T-cell (primary cell): ENCODE data around the gene MOGAT1. TPM values are rescaled to one million over a fixed set of nuclear protein-coding genes. Genes with fewer than 3 reads are reported as not detected.
A peak's percentile ranks its signal among the peaks of the same experiment; 100 is the strongest.

ENCODE experiments used
- ATAC-seq, 4 experiments: fragments of 200-7000 bp in 3 of 4; fragments of 150-1000 bp in 1 of 4; cut with Tn5 transposase; replicated peaks in 1 of 4; 1 replicate in 3 of 4; 2 replicates in 1 of 4; pipeline ENCODE4 v1.10.0; 2021; ENCODE audit warnings: moderate library complexity in 3 of 4, mild to moderate bottlenecking in 2 of 4, moderate number of reproducible peaks in 1 of 4
- CTCF ChIA-PET, 2 donors: fragments of 300-600 bp; sonication (Branson Sonifier 250); formaldehyde crosslinking; loops; one replicate each; lab custom pipeline; 2022; ENCODE audit warnings: antibody characterized with exemption in 2 of 2; lab: Charles Lee
- POLR2A ChIA-PET, 2 donors: fragments of 300-600 bp; sonication (Branson Sonifier 250); formaldehyde crosslinking; loops; one replicate each; lab custom pipeline; 2022; ENCODE audit warnings: antibody characterized with exemption in 2 of 2; lab: Charles Lee
- DNase-seq, 35 experiments: peaks; one replicate each; pipeline versions ENCODE4 v3.0.0 to v3.0.0-alpha.2; 2013 to 2023
- H3K27ac ChIP-seq: one replicate; pipeline ENCODE4 v1.5.1; 2013; ENCODE audit warnings: low read length
- H3K27me3 ChIP-seq, 2 experiments: replicated peaks in 1 of 2; 1 replicate in 1 of 2; 2 replicates in 1 of 2; pipeline versions ENCODE4 v1.6.1 to v1.7.0; 2013; ENCODE audit warnings: low read length in 1 of 2, mixed read lengths in 1 of 2; ENCODE audit not compliant: control insufficient read depth in 2 of 2, insufficient read depth in 2 of 2; ENCODE audit errors: extremely low read depth in 1 of 2
- H3K36me3 ChIP-seq, 2 donors: 1 replicate in 1 of 2; 2 replicates in 1 of 2; pipeline versions ENCODE4 v1.6.1 to v1.7.0; 2013; ENCODE audit warnings: low read length in 1 of 2; ENCODE audit not compliant: control insufficient read depth in 2 of 2, insufficient read depth in 1 of 2; ENCODE audit errors: extremely low read depth in 1 of 2
- H3K4me1 ChIP-seq, 2 experiments: 1 replicate in 1 of 2; 2 replicates in 1 of 2; pipeline versions ENCODE4 v1.6.1 to v1.7.0; 2013; ENCODE audit warnings: low read length in 2 of 2, mixed read lengths in 1 of 2; ENCODE audit not compliant: insufficient read depth in 2 of 2, control insufficient read depth in 1 of 2; ENCODE audit errors: extremely low read depth in 1 of 2
- H3K4me3 ChIP-seq, 2 donors: 1 replicate in 1 of 2; 2 replicates in 1 of 2; pipeline versions ENCODE4 v1.5.1 to v1.7.0; 2013; ENCODE audit warnings: mild to moderate bottlenecking in 2 of 2, low read length in 1 of 2, moderate library complexity in 1 of 2; ENCODE audit not compliant: control insufficient read depth in 1 of 2; ENCODE audit errors: extremely low read depth in 1 of 2
- H3K9me3 ChIP-seq: 2 replicates; pipeline ENCODE4 v1.7.0; 2013
- H3K27ac Mint-ChIP-seq, 2 donors: one replicate each; pipeline ENCODE4 v1.8.0; 2020 to 2021; ENCODE audit warnings: mild to moderate bottlenecking in 2 of 2, mixed read lengths in 2 of 2
- H3K27me3 Mint-ChIP-seq, 2 donors: one replicate each; pipeline ENCODE4 v1.8.0; 2021 to 2022; ENCODE audit warnings: mixed read lengths in 2 of 2
- H3K36me3 Mint-ChIP-seq: one replicate; pipeline ENCODE4 v1.8.0; 2021; ENCODE audit warnings: mixed read lengths
- H3K4me1 Mint-ChIP-seq, 3 donors: one replicate each; pipeline ENCODE4 v1.8.0; 2020 to 2022; ENCODE audit warnings: mixed read lengths in 3 of 3, mild to moderate bottlenecking in 1 of 3
- H3K4me3 Mint-ChIP-seq, 3 donors: one replicate each; pipeline ENCODE4 v1.8.0; 2020 to 2022; ENCODE audit warnings: mild to moderate bottlenecking in 3 of 3, mixed read lengths in 3 of 3, moderate library complexity in 3 of 3
- H3K9me3 Mint-ChIP-seq, 3 donors: one replicate each; pipeline ENCODE4 v1.8.0; 2020 to 2022; ENCODE audit warnings: mixed read lengths in 3 of 3
- WGBS: methylation state at CpG from one replicate; pipeline ENCODE4 v1.1.5; 2013; ENCODE audit warnings: missing lambda C conversion rate; ENCODE audit not compliant: insufficient coverage; 5-methylcytosine and 5-hydroxymethylcytosine counted together
- total RNA-seq, 35 experiments: library from RNA in 6 of 35; stranded (reverse) in 6 of 35; fragments of 120-200 nt in 1 of 35; gene quantifications; one replicate each; pipeline versions ENCODE4 v1.2.1 to v1.2.4 and lab custom pipeline; 2013 to 2026

The MOGAT1 gene
- total RNA-seq, 5 donors from 2014 or later (not counting 1 experiment from before 2014, with no cell fraction given), result not detected

GRCh38 chr2:222668494-222669154 lies 2.8 kb upstream of the MOGAT1 start:
- H3K4me1 ChIP-seq, result peaks cover 0 to 10% of the 10 kb centered on the region in 2 experiments

DNA sequence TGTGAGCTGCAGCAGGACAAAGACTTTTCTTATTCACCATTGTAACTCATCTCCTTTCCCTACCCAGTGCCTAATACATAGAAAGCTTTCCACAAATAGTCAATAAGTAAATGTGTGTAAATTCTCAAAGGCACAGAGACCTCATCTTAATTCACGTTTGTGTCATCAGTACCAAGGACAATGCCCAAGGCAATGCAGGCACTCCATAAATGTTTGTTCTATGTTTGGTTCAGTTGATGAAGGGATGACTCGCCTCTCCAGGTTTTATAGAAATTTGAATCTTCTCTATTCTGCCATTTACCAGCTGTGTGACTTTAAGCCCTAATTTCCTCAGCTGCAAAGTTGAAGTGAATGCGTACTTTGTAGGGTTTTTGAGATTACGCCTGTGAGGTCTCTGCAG lies 2.1 kb upstream of the MOGAT1 start:
- H3K9me3 ChIP-seq, result no peaks in the 10 kb centered on the region
- Mint-ChIP-seq H3K36me3 (no peaks in the 10 kb centered on the region), H3K27me3 (peaks cover 54 to 61% of the 10 kb centered on the region in 2 donors), H3K4me1 (peaks cover 9 to 14% (median 10%) of the 10 kb centered on the region in 3 donors), H3K4me3 (no peak overlapping the region), H3K9me3 (no peaks in the 10 kb centered on the region), H3K27ac (no peak overlapping the region)
- POLR2A ChIA-PET, result no interaction called here
- H3K4me3 ChIP-seq, result no peak overlapping the region
- WGBS, result no CpG with 5 or more reads among the region's 4 CpGs
- no peak overlapping the region for H3K27ac ChIP-seq
- peaks cover 13 to 19% of the 10 kb centered on the region in 2 experiments for H3K27me3 ChIP-seq
- CTCF ChIA-PET, result interaction anchor here in 1 of 2 donors (0.6 kb wide), 1 partner anchor 957 kb away, joined by 3 read pairs; no protein-coding TSS in a partner anchor
- DNase-seq (no peak), ATAC-seq (no peak)
- H3K36me3 ChIP-seq, result no peaks in the 10 kb centered on the region
- peaks cover 0 to 10% of the 10 kb centered on the region in 2 experiments for H3K4me1 ChIP-seq

More at GRCh38 chr2:222668494-222669154, 2.8 kb upstream of the MOGAT1 start:
- H3K27me3 ChIP-seq, result peaks cover 13 to 19% of the 10 kb centered on the region in 2 experiments
- Mint-ChIP-seq H3K9me3 (no peaks in the 10 kb centered on the region), H3K36me3 (no peaks in the 10 kb centered on the region), H3K27me3 (peaks cover 49 to 56% of the 10 kb centered on the region in 2 donors), H3K27ac (no peak overlapping the region), H3K4me3 (no peak overlapping the region), H3K4me1 (peaks cover 9 to 14% (median 10%) of the 10 kb centered on the region in 3 donors)
- POLR2A ChIA-PET, result no interaction called here
- CTCF ChIA-PET, result no interaction called here
- DNase-seq, result no peak
- H3K4me3 ChIP-seq, result no peak overlapping the region
- no peak for ATAC-seq
- H3K27ac ChIP-seq, result no peak overlapping the region
- no peaks in the 10 kb centered on the region for H3K36me3 ChIP-seq
- no peaks in the 10 kb centered on the region for H3K9me3 ChIP-seq
- 80% methylated on average over 3 of the region's 3 CpGs for WGBS

- no peak overlapping the region for H3K27ac ChIP-seq
- H3K27me3 ChIP-seq, result peaks cover 15 to 19% of the 10 kb centered on the region in 2 experiments
- no peaks in the 10 kb centered on the region for H3K9me3 ChIP-seq
- H3K4me1 ChIP-seq, result peaks cover 0 to 10% of the 10 kb centered on the region in 2 experiments
- no peaks in the 10 kb centered on the region for H3K9me3 Mint-ChIP-seq
- H3K36me3 ChIP-seq, result no peaks in the 10 kb centered on the region
- H3K27ac Mint-ChIP-seq, result no peak overlapping the region
- peaks cover 58 to 66% of the 10 kb centered on the region in 2 donors for H3K27me3 Mint-ChIP-seq
- POLR2A ChIA-PET, result no interaction called here
- peaks cover 9 to 14% (median 10%) of the 10 kb centered on the region in 3 donors for H3K4me1 Mint-ChIP-seq
- WGBS, result 87% methylated on average over 8 of the region's 9 CpGs
- peak overlapping the region in 1 of 3 donors; percentile 38 for H3K4me3 Mint-ChIP-seq
- H3K36me3 Mint-ChIP-seq, result no peaks in the 10 kb centered on the region
- CTCF ChIA-PET, result no interaction called here
- ATAC-seq, result no peak
- no peak overlapping the region for H3K4me3 ChIP-seq
- no peak for DNase-seq
These were observed 1.0 kb upstream of the MOGAT1 start for GRCh38 chr2:222670191-222671038.

DNA sequence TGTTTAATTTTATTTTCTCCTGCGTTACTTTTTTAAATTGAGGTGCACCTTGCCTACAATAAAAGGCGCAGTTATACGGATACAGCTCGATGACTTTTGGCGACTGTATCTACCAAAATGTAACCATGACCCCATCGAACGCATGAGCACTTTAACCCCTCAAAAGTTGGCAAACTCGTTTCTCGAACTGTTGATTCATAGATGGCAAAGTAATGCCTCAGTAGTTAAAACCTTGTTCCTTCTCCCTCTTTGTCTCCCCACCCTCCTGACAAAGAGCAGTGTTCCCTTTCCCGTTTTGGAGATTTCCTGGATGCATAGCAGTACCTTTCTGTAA lies 577 bp downstream of the MOGAT1 start:
- Mint-ChIP-seq H3K4me3 (peak overlapping the region; percentile 15 to 73 (median 49)), H3K27ac (peak overlapping the region in 1 of 2 donors; percentile 38), H3K4me1 (peaks cover 9 to 14% (median 10%) of the 10 kb centered on the region in 3 donors), H3K27me3 (peaks cover 58 to 61% of the 10 kb centered on the region in 2 donors), H3K9me3 (no peaks in the 10 kb centered on the region), H3K36me3 (no peaks in the 10 kb centered on the region)
- POLR2A ChIA-PET, result no interaction called here
- H3K27ac ChIP-seq, result no peak overlapping the region
- peak overlapping the region in 1 of 2 donors; percentile 62 for H3K4me3 ChIP-seq
- 16% methylated on average over 8 of the region's 10 CpGs for WGBS
- no peaks in the 10 kb centered on the region for H3K9me3 ChIP-seq
- CTCF ChIA-PET, result no interaction called here
- no peaks in the 10 kb centered on the region for H3K36me3 ChIP-seq
- ATAC-seq (peak in 1 of 4 experiments; percentile 22), DNase-seq (no peak)
- peaks cover 0 to 10% of the 10 kb centered on the region in 2 experiments for H3K4me1 ChIP-seq
- peaks cover 15 to 19% of the 10 kb centered on the region in 2 experiments for H3K27me3 ChIP-seq

DNA sequence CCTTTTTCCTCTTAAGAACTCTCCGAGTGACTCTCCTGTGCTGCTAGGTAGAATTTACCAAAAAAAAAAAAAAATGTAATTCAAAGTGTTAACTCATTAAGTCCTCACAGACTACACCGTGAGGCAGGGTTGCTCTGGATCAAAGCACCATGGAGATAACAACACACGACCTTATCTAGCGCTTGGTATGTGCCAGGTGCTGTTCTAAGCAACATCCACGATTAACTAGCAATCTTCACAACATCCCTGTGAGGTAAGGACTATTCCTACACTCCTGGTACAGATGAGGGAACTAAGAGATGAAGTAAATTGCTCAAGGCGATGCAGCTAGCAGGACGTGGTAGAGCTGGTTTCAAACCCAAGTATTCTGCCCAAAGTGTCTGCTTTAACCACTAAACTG lies 1.8 kb downstream of the MOGAT1 start:
- no peak overlapping the region for H3K27ac Mint-ChIP-seq

GRCh38 chr2:222673883-222674282 lies 2.4 kb downstream of the MOGAT1 start:
- Histone ChIP-seq H3K4me3 (no peak overlapping the region), H3K27ac (no peak overlapping the region), H3K36me3 (no peaks in the 10 kb centered on the region), H3K4me1 (peaks cover 0 to 10% of the 10 kb centered on the region in 2 experiments), H3K9me3 (no peaks in the 10 kb centered on the region), H3K27me3 (peaks cover 15 to 26% of the 10 kb centered on the region in 2 experiments)
- peaks cover 9 to 14% (median 10%) of the 10 kb centered on the region in 3 donors for H3K4me1 Mint-ChIP-seq
- no peaks in the 10 kb centered on the region for H3K9me3 Mint-ChIP-seq
- H3K4me3 Mint-ChIP-seq, result no peak overlapping the region
- peaks cover 59 to 66% of the 10 kb centered on the region in 2 donors for H3K27me3 Mint-ChIP-seq
- ChIA-PET CTCF (no interaction called here), POLR2A (no interaction called here)
- ATAC-seq (no peak), DNase-seq (no peak)
- H3K27ac Mint-ChIP-seq, result no peak overlapping the region
- no CpG with 5 or more reads among the region's 5 CpGs for WGBS
- H3K36me3 Mint-ChIP-seq, result no peaks in the 10 kb centered on the region

More for the DNA sequence above, 1.8 kb downstream of the MOGAT1 start:
- ChIA-PET POLR2A (no interaction called here), CTCF (interaction anchor here in 1 of 2 donors (1.0 kb wide), 1 partner anchor 14 kb away, joined by 3 read pairs; no protein-coding TSS in a partner anchor)
- peaks cover 9 to 14% (median 10%) of the 10 kb centered on the region in 3 donors for H3K4me1 Mint-ChIP-seq
- H3K27me3 ChIP-seq, result peaks cover 15 to 21% of the 10 kb centered on the region in 2 experiments
- H3K27ac ChIP-seq, result no peak overlapping the region
- no peaks in the 10 kb centered on the region for H3K36me3 Mint-ChIP-seq
- peaks cover 0 to 10% of the 10 kb centered on the region in 2 experiments for H3K4me1 ChIP-seq
- H3K27me3 Mint-ChIP-seq, result peaks cover 59 to 63% of the 10 kb centered on the region in 2 donors
- DNase-seq (no peak), ATAC-seq (no peak)
- WGBS, result no CpG with 5 or more reads among the region's 7 CpGs
- no peaks in the 10 kb centered on the region for H3K9me3 ChIP-seq
- no peak overlapping the region for H3K4me3 ChIP-seq
- no peaks in the 10 kb centered on the region for H3K36me3 ChIP-seq
- H3K9me3 Mint-ChIP-seq, result no peaks in the 10 kb centered on the region
- H3K4me3 Mint-ChIP-seq, result no peak overlapping the region
